Measurements from ENCODE around the gene PSMD13. TPM values are rescaled to one million over a fixed set of nuclear protein-coding genes. Genes with fewer than 3 reads are reported as not detected.

Gene PSMD13
- total RNA-seq, 1 donor from 2014 or later, result 94.1 TPM

GRCh38 chr11:272195-272930 lies 35.6 kb downstream of the PSMD13 start:
- intact Hi-C loops (cut with micrococcal nuclease), result no loop called here
- Histone ChIP-seq H3K9me3 (replicated peaks) (no peaks in the 10 kb centered on the region), H3K4me3 (no peak overlapping the region), H3K27me3 (ENCODE audit: low read depth) (peaks cover 59% of the 10 kb centered on the region), H3K27ac (replicated peaks) (no peak overlapping the region), H3K4me1 (no peaks in the 10 kb centered on the region), H3K36me3 (no peaks in the 10 kb centered on the region)
- no peak for TF ChIP-seq CTCF (IDR thresholded peaks at IDR 0.05; ENCODE audit: borderline replicate concordance)
- no peak for DNase-seq

GRCh38 chr11:272931-273198 lies 36.1 kb downstream of the PSMD13 start:
- DNase-seq, result no peak
- intact Hi-C loops (cut with micrococcal nuclease), result no loop called here
- H3K36me3 ChIP-seq, result no peaks in the 10 kb centered on the region
- no peak overlapping the region for H3K4me3 ChIP-seq
- peaks cover 61% of the 10 kb centered on the region for H3K27me3 ChIP-seq (ENCODE audit: low read depth)
- no peaks in the 10 kb centered on the region for H3K4me1 ChIP-seq
- H3K27ac ChIP-seq (replicated peaks), result no peak overlapping the region
- no peaks in the 10 kb centered on the region for H3K9me3 ChIP-seq (replicated peaks)
- TF ChIP-seq CTCF (IDR thresholded peaks at IDR 0.05; ENCODE audit: borderline replicate concordance), result no peak

GRCh38 chr11:276219-276618 lies 39.4 kb downstream of the PSMD13 start:
- no peak for DNase-seq
- peaks cover 30% of the 10 kb centered on the region for H3K4me1 ChIP-seq
- no peak overlapping the region for H3K27ac ChIP-seq (replicated peaks)
- no peaks in the 10 kb centered on the region for H3K36me3 ChIP-seq
- H3K4me3 ChIP-seq, result no peak overlapping the region
- peaks cover 65% of the 10 kb centered on the region for H3K27me3 ChIP-seq (ENCODE audit: low read depth)
- no peak for TF ChIP-seq CTCF (IDR thresholded peaks at IDR 0.05; ENCODE audit: borderline replicate concordance)
- intact Hi-C loops (cut with micrococcal nuclease), result no loop called here
- H3K9me3 ChIP-seq (replicated peaks), result no peaks in the 10 kb centered on the region

- peaks cover 71% of the 10 kb centered on the region for H3K27me3 ChIP-seq (ENCODE audit: low read depth)
- no peak within 1 kb of the TSS for H3K27ac ChIP-seq (replicated peaks)
- H3K4me3 ChIP-seq, result peak within 1 kb of the TSS; percentile 53
- no peaks in the 10 kb centered on the region for H3K36me3 ChIP-seq
- no peak for DNase-seq
- intact Hi-C loops (cut with micrococcal nuclease), result no loop called here
- H3K9me3 ChIP-seq (replicated peaks), result no peaks in the 10 kb centered on the region
- no peak for TF ChIP-seq CTCF (IDR thresholded peaks at IDR 0.05; ENCODE audit: borderline replicate concordance)
- peaks cover 36% of the 10 kb centered on the region for H3K4me1 ChIP-seq
These were observed 41.5 kb downstream of the PSMD13 start, which contains the start of gene NLRP6 for GRCh38 chr11:278001-278951. Gene NLRP6 (plus strand): TSS chr11:278407. CDS start chr11:278570, 163 bp downstream.

GRCh38 chr11:279040-279965 lies 42.5 kb downstream of the PSMD13 start:
- DNase-seq, result no peak
- H3K4me3 ChIP-seq, result peak overlapping the region; percentile 53
- no peak overlapping the region for H3K27ac ChIP-seq (replicated peaks)
- no peak for TF ChIP-seq CTCF (IDR thresholded peaks at IDR 0.05; ENCODE audit: borderline replicate concordance)
- no peaks in the 10 kb centered on the region for H3K36me3 ChIP-seq
- intact Hi-C loops (cut with micrococcal nuclease), result no loop called here
- H3K27me3 ChIP-seq (ENCODE audit: low read depth), result peaks cover 81% of the 10 kb centered on the region
- peaks cover 36% of the 10 kb centered on the region for H3K4me1 ChIP-seq
- no peaks in the 10 kb centered on the region for H3K9me3 ChIP-seq (replicated peaks)

Measured in left ventricle myocardium inferior (tissue), 1 donor.